Vagina (tissue), 2 donors: ENCODE results near the gene FNDC11. TPM values are rescaled to one million over a fixed set of nuclear protein-coding genes. Genes with fewer than 3 reads are reported as not detected.

Experiments used
- DNase-seq, 2 donors: peaks; one replicate each; pipeline ENCODE4 v3.0.0-alpha.2; 2017; ENCODE audit errors: extremely low spot score in 2 of 2
- H3K27ac ChIP-seq: fragments of 200-600 bp; sonication (generic); one replicate; pipeline ENCODE4 v1.5.1; 2019
- H3K27me3 ChIP-seq: fragments of 200-600 bp; sonication (generic); one replicate; pipeline ENCODE4 v1.5.1; 2019
- H3K36me3 ChIP-seq, 2 donors: fragments of 200-600 bp; sonication (generic); one replicate each; pipeline ENCODE4 v1.5.1; 2017 to 2019
- H3K4me1 ChIP-seq: fragments of 200-600 bp; sonication (generic); one replicate; pipeline ENCODE4 v1.5.1; 2019
- H3K4me3 ChIP-seq, 2 donors: fragments of 200-600 bp; sonication (generic); 1 replicate in 1 of 2; 2 replicates in 1 of 2; pipeline ENCODE4 v1.5.1; 2016 to 2019
- H3K9me3 ChIP-seq: fragments of 200-600 bp; sonication (generic); one replicate; pipeline ENCODE4 v1.5.1; 2019
- POLR2A ChIP-seq, 2 donors: fragments of 450-650 bp; IDR thresholded peaks; one replicate each; pipeline ENCODE4 v1.6.1; 2017; ENCODE audit warnings: antibody characterized with exemption in 2 of 2, mild to moderate bottlenecking in 2 of 2, moderate library complexity in 2 of 2
- POLR2AphosphoS5 ChIP-seq, 2 donors: sonication (generic); formaldehyde crosslinking; IDR thresholded peaks; one replicate each; pipeline ENCODE4 v1.9.0; 2017; ENCODE audit warnings: antibody characterized with exemption in 2 of 2, mild to moderate bottlenecking in 2 of 2, low read depth in 1 of 2; ENCODE audit not compliant: insufficient read depth in 1 of 2
- intact Hi-C: fragments of 100-400 bp; cut with DNase I; formaldehyde crosslinking; loops from one replicate; pipeline ENCODE4 v1.15.1; 2023
- total RNA-seq: library from RNA; depleted of rRNA; stranded (reverse); fragments of >200 nt; gene quantifications from one replicate; pipeline ENCODE4 v1.2.3, GENCODE V29; 2016
- TF ChIP-seq, protein P1 (sequence below), 3 experiments: fragments of 450-650 bp in 2 of 3; fragments of 200-600 bp in 1 of 3; sonication (generic) in 1 of 3; IDR thresholded peaks; one replicate each; pipeline ENCODE4 v1.5.1; 2017 to 2019; ENCODE audit warnings: antibody characterized with exemption in 3 of 3, mild to moderate bottlenecking in 2 of 3, moderate library complexity in 2 of 3

The FNDC11 gene
- total RNA-seq, 1 donor from 2014 or later = not detected

GRCh38 chr20:63520934-63521601 is 32.9 kb upstream of the FNDC11 start:
- DNase-seq = no peak
- intact Hi-C loops = no loop called here
- peaks cover 35% of the 10 kb centered on the region for H3K4me1 ChIP-seq
- peak overlapping the region; percentile 97 for H3K27ac ChIP-seq
- no peaks in the 10 kb centered on the region for H3K9me3 ChIP-seq
- no peaks in the 10 kb centered on the region for H3K36me3 ChIP-seq
- H3K4me3 ChIP-seq = peak overlapping the region; percentile 58 to 94
- no peaks in the 10 kb centered on the region for H3K27me3 ChIP-seq
- TF ChIP-seq POLR2A (IDR thresholded peaks at IDR 0.05) (no peak), POLR2AphosphoS5 (IDR thresholded peaks at IDR 0.05; ENCODE audit: insufficient read depth in 1 of 2, low read depth in 1 of 2) (no peak)
- TF ChIP-seq, protein P1, sequence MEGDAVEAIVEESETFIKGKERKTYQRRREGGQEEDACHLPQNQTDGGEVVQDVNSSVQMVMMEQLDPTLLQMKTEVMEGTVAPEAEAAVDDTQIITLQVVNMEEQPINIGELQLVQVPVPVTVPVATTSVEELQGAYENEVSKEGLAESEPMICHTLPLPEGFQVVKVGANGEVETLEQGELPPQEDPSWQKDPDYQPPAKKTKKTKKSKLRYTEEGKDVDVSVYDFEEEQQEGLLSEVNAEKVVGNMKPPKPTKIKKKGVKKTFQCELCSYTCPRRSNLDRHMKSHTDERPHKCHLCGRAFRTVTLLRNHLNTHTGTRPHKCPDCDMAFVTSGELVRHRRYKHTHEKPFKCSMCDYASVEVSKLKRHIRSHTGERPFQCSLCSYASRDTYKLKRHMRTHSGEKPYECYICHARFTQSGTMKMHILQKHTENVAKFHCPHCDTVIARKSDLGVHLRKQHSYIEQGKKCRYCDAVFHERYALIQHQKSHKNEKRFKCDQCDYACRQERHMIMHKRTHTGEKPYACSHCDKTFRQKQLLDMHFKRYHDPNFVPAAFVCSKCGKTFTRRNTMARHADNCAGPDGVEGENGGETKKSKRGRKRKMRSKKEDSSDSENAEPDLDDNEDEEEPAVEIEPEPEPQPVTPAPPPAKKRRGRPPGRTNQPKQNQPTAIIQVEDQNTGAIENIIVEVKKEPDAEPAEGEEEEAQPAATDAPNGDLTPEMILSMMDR (IDR thresholded peaks at IDR 0.05) = no peak

DNA sequence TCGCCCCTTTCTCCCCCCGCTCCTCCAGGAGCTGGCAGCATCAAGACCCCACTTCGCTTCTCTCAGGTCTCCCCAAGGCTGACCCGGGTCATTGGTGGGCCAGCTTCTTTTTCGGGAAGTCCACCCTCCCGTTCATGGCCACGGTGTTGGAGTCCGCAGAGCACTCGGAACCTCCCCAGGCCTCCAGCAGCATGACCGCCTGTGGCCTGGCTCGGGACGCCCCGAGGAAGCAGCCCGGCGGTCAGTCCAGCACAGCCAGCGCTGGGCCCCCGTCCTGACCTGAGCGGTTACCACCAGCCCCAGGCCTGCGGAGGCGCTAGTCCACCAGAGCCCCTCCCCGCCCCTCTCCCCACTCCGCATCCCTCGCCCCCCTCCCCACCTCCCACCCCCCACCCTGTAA is 32.4 kb upstream of the FNDC11 start:
- intact Hi-C loops = no loop called here
- H3K27me3 ChIP-seq = no peaks in the 10 kb centered on the region
- H3K9me3 ChIP-seq = no peaks in the 10 kb centered on the region
- DNase-seq = no peak
- H3K4me3 ChIP-seq = peak overlapping the region; percentile 58 to 94
- peaks cover 35% of the 10 kb centered on the region for H3K4me1 ChIP-seq
- peak overlapping the region; percentile 97 for H3K27ac ChIP-seq
- no peaks in the 10 kb centered on the region for H3K36me3 ChIP-seq
- TF ChIP-seq, protein P1 (IDR thresholded peaks at IDR 0.05) = no peak
- TF ChIP-seq POLR2AphosphoS5 (IDR thresholded peaks at IDR 0.05; ENCODE audit: insufficient read depth in 1 of 2, low read depth in 1 of 2) (no peak), POLR2A (IDR thresholded peaks at IDR 0.05) (no peak)

DNA sequence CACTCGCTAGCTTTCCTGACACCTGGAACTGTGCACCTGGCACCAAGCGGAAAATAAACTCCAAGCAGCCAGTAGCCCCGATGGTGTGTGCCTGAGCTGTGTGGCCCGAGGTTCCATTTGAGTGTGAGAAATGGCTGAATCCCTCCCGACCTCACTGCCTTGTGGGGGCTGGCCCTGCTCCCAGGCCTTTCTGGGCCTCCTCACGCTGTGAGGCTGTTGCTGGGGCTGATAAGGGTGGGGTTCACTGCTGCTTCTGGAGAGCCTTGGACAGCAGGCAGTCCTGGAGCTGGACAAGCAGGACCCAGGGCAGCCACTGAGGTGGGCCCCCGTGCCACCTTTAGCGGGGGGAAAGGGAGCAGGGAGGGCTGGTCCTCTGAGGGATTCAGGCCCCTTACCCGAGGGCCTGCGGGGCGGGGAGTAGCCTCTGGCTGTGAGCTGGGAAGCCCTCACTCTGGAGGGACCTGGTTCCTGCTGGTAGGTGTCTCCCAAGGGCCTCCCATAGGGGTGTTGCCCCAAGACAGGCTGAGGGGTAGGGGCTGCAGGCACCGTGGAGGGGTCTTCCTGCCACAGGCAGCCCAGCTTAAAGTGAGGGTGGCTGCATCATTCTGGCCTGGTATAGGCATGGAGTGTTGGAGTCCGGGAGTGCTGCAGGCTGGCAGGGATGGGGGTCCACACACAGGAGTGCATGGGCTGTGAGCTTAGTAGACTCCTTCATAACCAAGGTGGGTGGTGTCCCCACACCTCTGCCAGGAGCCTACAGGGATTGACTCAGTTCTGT is 31.7 kb upstream of the FNDC11 start:
- Histone ChIP-seq H3K4me1 (peaks cover 35% of the 10 kb centered on the region), H3K36me3 (no peaks in the 10 kb centered on the region), H3K4me3 (peak overlapping the region; percentile 58 to 94), H3K9me3 (no peaks in the 10 kb centered on the region), H3K27me3 (no peaks in the 10 kb centered on the region), H3K27ac (peak overlapping the region; percentile 97)
- TF ChIP-seq, protein P1 (IDR thresholded peaks at IDR 0.05) = no peak
- TF ChIP-seq POLR2AphosphoS5 (IDR thresholded peaks at IDR 0.05; ENCODE audit: insufficient read depth in 1 of 2, low read depth in 1 of 2) (peak in 1 of 2 donors; percentile 14), POLR2A (IDR thresholded peaks at IDR 0.05) (no peak)
- DNase-seq = no peak
- intact Hi-C loops = no loop called here

DNA sequence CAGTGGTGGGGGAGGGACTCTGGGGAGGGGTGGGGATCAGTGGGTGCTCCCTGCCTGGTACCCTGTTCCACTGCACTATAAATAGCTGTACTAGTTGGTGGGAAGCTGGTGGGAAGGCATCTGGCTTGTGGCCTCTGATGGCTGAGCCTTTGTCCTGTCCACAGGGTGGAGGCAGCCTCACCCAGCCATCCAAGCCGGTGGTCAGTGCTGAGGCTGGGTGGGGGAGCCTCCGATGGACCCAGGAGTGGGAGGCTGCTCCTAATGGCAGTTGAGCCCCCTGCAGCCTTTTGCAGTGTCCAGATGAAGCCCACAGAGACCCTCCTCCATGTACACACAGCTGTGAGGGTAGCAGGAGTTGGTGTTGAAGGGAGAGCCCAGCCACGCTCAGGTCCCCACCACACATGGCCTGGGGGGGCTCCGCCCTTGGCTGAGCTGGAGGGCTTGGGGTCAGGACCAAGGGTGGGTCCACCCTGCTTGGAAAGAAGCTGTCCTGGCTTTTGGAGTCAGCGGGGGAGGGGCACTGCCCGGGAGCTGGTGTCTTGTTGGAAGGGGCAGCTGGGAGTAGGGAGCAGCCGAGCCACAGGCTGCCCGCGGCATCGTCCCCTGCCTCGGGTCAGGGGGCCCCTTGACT is 30.9 kb upstream of the FNDC11 start:
- Histone ChIP-seq H3K27me3 (no peaks in the 10 kb centered on the region), H3K36me3 (no peaks in the 10 kb centered on the region), H3K27ac (no peak overlapping the region), H3K4me1 (peaks cover 35% of the 10 kb centered on the region), H3K4me3 (no peak overlapping the region), H3K9me3 (no peaks in the 10 kb centered on the region)
- DNase-seq = no peak
- intact Hi-C loops = no loop called here
- TF ChIP-seq, protein P1 (IDR thresholded peaks at IDR 0.05) = no peak
- TF ChIP-seq POLR2AphosphoS5 (IDR thresholded peaks at IDR 0.05; ENCODE audit: insufficient read depth in 1 of 2, low read depth in 1 of 2) = no peak
- TF ChIP-seq POLR2A (IDR thresholded peaks at IDR 0.05) = no peak
